HG03097 (cell line): ENCODE measurements around the gene PRR12.
"Not testable (repeated sequence)": the region's sequence is repeated elsewhere in the genome, so short reads cannot be mapped to it uniquely, and the experiment has no call there.

Experiments used
- ATAC-seq: cut with Tn5 transposase; IDR thresholded peaks from one replicate; pipeline ENCODE4 v1.9.1; 2021; ENCODE audit not compliant: unreplicated experiment, low FRiP score

PRR12 gene

GRCh38 chr19:49614096-49614833, 23.3 kb downstream of the PRR12 start:
- no peak for ATAC-seq

- ATAC-seq, result no peak
Measured at GRCh38 chr19:49615861-49616260, 24.9 kb downstream of the PRR12 start.

DNA sequence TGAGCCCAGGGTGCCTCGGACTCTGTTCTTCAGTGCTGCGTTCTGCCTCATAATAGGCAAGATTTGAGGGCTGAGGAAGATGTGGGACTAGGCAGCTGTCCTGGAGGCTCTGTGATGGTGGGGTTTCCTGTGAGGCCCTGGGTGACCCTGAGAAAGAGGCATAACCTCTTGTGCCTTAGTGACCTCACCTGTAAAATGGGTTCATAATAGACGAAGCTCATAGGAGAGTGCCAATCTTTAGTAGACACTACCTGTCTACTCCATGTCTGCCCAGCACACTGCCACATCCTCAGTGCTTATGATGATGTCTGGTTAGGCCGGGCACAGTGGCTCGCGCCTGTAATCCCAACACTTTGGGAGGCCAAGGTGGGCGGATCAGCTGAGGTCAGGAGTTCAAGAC, 25.6 kb downstream of the PRR12 start:
- no peak for ATAC-seq

- ATAC-seq, result no peak
Measured at GRCh38 chr19:49616945-49617344, 26.0 kb downstream of the PRR12 start.

DNA sequence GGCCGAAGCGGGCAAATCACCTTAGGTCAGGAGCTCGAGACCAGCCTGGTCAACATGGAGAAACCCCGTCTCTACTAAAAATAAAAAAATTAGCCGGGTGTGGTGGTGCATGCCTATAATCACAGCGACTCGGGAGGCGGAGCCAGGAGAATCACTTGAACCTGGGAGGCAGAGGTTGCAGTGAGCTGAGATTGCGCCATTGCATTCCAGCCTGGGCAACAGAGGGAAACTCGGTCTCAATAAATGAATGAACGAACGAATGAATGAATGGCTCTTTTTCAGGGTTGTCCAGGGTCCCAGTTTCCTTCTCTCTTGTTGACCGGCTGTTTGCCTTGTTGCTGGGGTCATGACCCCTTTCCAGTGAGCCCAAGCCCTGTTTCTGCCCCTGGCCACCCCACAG, 26.9 kb downstream of the PRR12 start:
- ATAC-seq, result not testable (repeated sequence)

DNA sequence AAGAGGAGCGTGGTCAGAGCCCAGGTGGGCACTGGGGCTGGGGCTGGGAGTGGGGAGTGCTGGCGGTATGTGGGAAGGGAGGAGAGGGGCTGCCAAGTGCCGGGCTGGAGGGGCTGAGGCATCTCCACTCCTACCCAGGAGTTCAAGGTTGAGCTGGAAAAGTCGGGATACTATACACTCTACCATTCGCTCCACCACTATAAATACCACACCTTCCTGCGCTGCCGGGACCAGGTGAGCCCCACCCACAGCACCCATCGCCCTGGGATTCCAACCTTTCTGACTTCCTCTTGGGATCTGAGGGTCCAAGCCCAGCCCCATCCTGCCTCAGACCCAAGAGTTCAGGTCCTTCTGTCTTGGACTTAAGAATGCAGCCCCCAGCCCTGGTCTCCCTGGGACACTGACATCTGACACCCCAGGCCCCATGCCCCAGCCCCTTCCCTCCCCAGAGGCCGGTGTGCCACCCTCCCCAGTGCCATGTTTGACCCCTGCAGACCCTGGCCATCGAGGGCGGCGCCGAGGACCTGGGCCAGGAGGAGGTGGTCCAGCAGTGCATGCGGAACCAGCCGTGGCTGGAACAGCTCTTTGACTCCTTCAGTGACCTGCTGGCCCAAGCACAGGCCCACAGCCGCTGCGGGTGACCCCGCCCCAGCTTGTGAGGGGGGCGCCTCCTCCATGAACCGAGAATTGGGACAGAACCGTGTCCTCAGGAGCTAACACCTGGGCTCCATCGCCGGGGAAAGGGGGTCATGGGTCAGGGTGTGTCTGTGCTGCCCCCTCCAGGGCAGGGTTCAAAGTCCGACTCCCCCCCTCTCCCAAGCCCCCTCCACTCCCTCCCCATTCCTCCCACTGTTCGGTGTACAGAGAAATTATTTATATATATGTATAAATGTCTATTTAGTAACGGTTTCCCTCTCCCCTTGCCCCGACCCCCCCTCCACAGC, 34.3 kb downstream of the PRR12 start:
- no peak for ATAC-seq

DNA sequence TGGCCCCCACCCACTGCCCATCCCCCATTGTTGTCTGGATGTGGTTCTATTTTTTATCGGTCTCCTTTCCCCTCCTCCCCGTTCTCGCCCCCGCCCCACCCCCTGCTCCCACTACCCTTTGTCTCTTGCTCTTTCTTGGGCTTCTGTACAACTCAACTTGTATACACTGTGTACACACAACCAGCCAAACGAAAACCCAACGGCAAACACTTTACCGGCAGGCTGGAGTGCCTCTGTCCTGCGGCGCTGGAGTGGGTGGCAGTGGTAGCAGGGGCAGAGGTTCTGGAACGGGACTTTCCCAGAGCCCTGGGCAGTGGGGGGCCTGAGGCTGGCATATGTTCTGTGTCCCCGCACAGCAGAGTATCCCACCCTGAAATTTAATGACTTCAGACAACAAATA, 35.2 kb downstream of the PRR12 start:
- no peak for ATAC-seq

GRCh38 chr19:49629659-49630058, 38.7 kb downstream of the PRR12 start:
- no peak for ATAC-seq

DNA sequence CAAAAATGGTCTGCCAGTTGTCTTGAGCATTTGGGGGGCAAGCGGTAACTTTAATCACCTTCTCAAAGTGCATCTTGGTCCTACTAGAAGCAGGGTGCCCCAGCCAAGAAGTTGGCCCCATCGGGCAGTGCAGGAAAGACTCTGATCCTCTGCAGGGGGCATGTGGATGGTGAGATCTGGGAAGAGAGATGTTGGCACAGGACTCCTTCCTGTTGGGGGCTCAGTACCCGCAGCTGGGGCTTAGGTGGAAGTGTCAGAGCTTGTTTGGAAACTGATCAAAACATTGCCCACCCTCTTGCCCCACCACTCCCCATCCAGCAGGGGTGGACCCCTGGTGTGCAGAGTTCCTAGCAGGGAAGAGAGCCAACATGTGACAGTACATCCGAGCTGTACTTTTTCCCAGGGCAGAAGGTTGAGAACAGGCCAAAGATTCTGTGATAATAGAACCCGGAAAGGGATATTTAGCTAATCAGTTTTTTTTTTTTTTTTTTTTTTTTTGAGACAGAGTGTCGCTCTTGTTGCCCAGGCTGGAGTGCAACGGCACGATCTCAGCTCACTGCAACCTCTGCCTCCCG, 40.1 kb downstream of the PRR12 start:
- ATAC-seq, result no peak

GRCh38 chr19:49631610-49632192, 40.7 kb downstream of the PRR12 start:
- ATAC-seq, result no peak

DNA sequence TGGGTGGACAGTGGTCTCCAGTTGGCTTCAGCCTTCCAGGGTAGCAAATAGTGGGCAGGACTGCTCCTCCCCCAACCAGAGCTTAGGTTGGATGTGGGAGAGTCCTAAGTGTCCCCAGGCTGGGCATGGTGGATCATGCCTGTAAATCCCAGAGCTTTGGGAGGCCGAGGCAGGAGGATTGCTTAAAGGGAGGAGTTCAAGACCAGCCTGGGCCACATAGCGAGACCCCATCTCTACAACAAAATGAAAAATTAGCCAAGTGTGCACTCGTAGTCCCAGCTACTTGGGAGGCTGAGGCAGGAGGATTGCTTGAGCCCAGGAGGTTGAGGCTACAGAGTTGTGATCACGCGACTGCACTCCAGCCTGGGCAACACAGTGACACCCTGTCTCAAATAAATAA, 41.6 kb downstream of the PRR12 start:
- no peak for ATAC-seq

DNA sequence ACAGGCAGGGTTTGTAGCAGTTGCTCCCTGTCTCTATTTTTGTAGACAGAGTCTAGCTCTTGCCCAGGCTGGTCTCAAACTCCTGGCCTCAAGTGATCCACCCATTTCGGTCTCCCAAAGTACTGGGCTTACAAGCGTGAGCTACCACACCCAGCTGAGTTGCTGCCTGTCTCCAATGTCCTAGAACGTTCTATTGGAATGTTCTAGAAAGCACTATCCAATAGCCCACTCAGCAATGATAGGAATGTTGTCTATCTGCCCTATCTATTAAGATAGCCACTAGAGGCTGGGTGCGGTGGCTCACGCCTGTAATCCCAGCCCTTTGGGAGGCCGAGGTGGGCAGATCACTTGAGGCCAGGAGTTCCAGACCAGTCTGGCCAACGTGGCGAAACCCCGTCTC, 42.3 kb downstream of the PRR12 start:
- not testable (repeated sequence) for ATAC-seq

- no peak for ATAC-seq
Measured at GRCh38 chr19:49635530-49636232, 44.7 kb downstream of the PRR12 start.

DNA sequence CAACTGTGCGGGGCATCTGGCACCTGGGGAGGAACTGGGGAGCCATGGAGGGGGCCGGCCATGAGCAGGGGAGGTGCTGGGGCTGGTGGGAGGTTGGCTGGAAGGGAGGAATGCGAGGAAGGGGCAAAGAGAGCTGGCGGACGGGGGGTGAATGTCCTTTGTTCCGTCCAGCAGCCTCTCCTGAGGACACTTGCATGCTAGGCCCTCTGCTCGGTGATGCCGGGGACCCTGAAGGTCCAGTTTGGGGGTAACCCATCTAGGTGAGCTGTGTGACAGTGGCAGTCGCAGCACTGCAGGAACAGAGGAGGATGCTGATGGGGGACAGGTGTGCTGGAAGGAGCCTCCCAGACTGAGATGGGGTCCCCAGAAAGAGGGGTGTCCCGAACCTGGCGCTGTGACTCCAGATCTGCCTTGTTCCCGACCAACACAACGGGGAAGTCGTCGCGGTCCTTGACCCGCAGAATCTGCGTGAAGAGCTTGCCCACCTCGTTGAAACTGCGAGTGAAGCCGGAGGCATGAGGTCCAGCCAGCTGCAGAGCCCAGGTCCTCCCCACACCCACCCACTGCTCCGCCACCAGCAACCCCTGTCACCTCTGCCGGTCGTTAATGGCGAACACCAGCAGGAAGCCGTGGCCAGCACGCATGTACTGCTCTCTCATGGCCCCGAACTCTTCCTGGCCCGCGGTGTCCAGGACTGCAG, 45.4 kb downstream of the PRR12 start:
- ATAC-seq, result no peak

GRCh38 chr19:49637821-49638738, 47.1 kb downstream of the PRR12 start:
- ATAC-seq, result no peak

DNA sequence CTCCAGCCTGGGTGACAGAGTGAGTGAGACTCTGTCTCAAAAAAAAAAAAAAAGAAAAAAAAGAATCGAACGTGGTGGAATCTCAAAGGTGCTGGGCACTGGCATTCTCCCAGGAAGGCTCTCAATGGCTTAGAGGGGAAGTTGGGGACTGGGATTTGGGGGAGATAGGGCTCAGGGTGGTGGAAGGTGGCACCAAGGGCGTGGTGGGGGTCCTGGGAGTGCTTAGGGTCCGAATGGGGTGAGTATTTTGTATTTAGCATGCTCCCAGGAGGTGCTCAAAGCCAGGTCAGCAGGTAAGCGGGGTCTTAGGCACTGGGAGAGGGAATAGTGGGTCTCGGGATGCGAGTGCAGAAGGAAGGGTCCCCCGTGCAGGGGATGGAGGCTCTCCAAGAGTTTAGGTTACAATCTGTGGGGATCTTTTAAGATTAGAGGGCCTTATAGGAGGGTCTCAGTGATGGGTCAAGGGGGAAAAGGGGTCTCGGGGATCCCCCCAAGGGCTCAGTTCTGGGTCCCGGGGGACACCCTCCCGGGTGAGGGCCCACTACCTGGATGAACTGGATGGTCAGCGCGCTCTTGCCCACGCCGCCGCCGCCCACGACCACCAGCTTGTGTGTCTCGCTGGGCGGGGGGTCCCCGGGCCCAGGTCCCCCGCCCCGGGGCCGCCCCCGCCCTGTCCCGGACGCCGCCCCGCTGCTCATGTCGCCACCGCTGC, 48.6 kb downstream of the PRR12 start:
- ATAC-seq, result no peak

- peak; percentile 54 for ATAC-seq
Measured at GRCh38 chr19:49640113-49640898, 49.3 kb downstream of the PRR12 start, which contains the start of gene RRAS. Gene RRAS, minus strand, starts transcription at chr19:49640143. Its CDS starts 45 bp downstream, at chr19:49640098.
